AG09319 (cell line): ENCODE data around the gene NTN5.

Experiments
- DNase-seq: peaks from one replicate; pipeline ENCODE4 v3.0.0-alpha.2; 2010; ENCODE audit warnings: low read depth; ENCODE audit errors: extremely low read depth
- CTCF ChIP-seq: IDR thresholded peaks from 2 replicates; pipeline ENCODE4 v1.5.1; 2011; ENCODE audit warnings: low read depth, mild to moderate bottlenecking, inconsistent platforms, low read length, moderate library complexity

NTN5 gene

GRCh38 chr19:48624067-48624594 is 48.7 kb downstream of the NTN5 start:
- DNase-seq, result peak; percentile 91

GRCh38 chr19:48623556-48624066 is 49.2 kb downstream of the NTN5 start:
- DNase-seq, result no peak
- TF ChIP-seq CTCF, result no peak

More at GRCh38 chr19:48624067-48624594, 48.7 kb downstream of the NTN5 start:
- TF ChIP-seq CTCF, result no peak

DNA sequence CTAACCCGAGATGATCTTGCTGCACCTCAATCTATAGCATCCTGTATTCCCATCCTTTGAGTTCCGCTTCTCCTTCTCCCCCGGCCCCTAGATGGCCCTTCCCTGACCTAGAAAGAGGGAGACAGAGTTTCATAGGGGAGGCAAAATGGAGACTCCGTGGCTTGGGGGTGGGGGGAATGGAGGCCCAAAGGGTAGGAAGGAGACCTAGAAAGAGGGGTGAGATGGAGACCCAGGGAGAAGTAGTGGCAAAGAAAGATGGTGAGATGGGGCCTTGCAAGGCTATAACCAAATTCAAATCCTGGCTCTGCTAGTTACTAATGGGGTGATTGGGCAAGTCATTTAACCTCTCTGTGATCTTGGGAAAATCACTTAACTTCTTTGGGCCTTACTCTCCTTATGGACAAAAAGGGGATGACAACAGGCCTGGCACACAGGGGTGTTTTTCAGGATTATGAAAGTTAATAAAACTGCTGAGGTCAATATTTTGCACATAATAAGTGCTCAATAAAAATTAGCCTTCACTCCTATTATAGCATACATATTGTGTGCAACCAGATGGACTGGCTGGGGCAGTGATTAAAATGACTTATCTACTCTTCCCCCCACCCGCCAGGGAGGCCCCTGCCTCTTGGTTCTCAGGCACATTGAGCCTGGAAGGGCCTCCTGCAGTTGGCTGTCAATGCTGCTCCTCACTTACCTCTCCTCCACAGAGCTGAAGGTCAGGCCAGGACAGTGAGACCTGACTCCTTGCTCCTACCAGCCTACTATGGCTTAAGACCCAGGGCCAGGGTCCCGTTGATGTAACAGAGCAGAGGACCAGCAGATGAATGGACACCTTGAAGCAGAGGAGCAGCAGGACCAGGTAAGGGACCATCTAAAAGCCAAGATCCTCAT is 52.9 kb downstream of the NTN5 start:
- no peak for DNase-seq
- no peak for TF ChIP-seq CTCF

DNA sequence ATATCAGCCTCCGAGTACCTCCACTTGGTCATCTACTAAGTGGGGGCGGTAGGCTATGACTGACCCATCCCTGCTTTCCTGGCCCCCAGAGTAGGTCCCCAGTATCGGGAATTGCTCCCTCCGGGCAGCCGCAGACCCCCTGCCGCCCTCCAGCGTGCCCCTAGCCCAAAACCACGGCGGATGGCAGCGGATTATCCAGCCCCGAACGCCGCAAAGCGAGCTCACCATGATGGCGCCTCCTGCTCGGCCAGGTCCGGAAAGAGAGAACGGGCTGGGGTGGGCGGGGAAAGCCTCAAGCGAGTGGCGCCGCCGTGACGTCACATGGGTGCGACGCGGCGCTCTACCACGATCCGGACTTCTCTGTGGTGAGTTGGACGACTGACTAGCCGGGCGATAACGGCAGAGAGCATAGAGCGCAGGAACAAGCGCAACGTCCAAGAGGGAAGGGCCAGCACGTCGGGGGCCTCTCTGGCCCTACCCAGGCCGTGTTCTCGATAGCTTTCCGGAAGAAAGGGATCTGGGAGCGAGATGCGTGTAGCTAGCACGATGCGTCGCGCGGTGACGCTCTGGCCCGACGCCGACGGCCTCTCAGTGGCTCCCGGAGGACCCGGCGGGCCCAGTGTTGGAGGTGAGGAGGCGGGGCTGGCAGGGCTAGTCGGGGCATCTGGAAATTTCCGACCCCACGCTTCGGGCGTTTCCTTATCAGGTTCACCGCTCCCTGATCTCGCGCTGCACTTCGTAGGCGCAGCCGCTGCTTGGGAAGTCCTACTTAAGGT is 53.7 kb downstream of the NTN5 start, which contains the start of the genes RPL18 and SPHK2:
Gene RPL18 (minus strand): TSS at position 263 of the 776 bp plus-strand sequence. CDS start 35 bp downstream, at position 228.
Gene SPHK2 (plus strand): TSS at position 591 of the 776 bp plus-strand sequence. CDS start 1,009 bp downstream, outside the sequence.
- peak; percentile 99 for DNase-seq
- TF ChIP-seq CTCF, result no peak

DNA sequence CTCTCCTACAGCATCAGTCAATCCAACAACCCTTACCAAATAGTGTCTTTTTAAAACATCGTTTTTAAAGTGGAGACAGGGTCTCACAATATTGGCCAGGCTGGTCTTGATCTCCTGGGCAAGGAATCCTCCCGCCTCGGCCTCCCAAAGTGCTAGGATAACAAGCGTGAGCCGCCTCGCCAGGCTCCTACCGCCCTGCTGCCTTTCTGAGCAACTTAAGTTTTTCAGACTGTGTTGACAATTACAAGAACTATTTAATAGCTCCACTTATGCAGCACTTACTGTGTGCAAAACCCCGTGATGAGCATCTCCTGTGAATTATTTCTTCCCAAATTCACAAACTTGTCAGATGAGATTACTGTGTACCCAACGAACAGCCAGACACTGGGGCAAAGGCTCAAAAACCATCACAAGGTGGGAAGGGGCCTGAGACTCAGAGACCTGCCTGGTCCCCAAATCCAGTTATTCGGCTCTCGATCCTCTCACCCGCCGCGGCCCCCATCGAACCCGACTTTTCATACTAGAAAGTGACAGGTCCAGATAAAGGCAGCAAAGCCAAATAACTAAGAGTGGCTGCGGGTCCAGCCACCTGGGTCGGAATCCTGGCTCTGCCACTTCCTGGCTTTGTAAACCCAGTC is 54.4 kb downstream of the NTN5 start:
- DNase-seq, result no peak
- TF ChIP-seq CTCF, result no peak

GRCh38 chr19:48617146-48617937 is 55.5 kb downstream of the NTN5 start:
- TF ChIP-seq CTCF, result no peak
- DNase-seq, result no peak
